CD1c-positive myeloid dendritic cell (primary cell): ENCODE measurements around the gene PDGFB.

Source experiments
- DNase-seq: peaks from one replicate; pipeline ENCODE4 v3.0.0-alpha.2; 2016; ENCODE audit errors: extremely low spot score

The PDGFB gene

DNA sequence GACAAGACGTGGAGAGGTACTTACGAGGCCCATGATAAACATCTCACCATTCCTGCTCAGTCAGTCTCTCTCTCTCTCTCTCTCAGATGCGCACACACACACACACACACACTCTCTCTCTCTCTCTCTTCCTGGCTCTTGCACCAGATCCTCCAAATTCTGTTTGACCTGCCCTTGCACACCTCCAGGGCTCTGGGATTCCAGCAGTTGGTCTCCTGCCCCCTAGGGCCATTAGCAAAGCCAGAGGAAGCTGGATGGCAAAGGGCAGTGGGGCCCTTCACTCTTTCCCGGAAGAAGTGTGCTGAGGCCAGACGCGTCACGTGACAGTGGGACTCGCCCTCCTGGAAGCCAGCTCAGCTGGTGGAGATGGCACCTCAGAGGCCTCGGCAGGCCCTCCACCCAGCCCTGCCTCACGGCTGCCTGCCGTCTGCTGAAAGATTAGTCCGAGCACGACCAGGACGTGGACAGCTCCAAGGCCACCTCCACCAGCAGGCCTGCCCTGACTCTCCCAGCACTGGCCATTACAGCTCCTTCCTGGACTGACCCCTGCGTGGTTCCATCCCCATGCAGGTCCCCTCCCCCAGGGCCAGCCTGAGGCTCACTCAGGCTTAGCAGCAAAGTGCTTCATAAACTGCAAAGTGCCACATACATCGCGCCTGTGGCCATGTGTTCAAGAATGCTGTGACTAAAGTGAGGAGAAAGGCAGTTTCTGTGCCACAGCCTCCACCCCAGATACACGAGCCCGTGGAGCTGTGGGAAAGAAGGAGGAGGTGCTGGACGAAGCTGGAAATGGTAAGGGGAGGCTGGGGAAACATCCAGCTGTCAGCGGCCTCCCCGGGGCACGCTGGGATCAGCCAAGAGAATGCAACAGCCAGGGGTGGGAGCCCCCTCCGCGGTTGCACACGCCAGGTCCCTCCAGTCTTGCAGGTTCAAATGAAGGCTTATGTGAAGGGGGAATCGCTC lies 3.7 kb downstream of the PDGFB start:
- peak; percentile 39 for DNase-seq

DNA sequence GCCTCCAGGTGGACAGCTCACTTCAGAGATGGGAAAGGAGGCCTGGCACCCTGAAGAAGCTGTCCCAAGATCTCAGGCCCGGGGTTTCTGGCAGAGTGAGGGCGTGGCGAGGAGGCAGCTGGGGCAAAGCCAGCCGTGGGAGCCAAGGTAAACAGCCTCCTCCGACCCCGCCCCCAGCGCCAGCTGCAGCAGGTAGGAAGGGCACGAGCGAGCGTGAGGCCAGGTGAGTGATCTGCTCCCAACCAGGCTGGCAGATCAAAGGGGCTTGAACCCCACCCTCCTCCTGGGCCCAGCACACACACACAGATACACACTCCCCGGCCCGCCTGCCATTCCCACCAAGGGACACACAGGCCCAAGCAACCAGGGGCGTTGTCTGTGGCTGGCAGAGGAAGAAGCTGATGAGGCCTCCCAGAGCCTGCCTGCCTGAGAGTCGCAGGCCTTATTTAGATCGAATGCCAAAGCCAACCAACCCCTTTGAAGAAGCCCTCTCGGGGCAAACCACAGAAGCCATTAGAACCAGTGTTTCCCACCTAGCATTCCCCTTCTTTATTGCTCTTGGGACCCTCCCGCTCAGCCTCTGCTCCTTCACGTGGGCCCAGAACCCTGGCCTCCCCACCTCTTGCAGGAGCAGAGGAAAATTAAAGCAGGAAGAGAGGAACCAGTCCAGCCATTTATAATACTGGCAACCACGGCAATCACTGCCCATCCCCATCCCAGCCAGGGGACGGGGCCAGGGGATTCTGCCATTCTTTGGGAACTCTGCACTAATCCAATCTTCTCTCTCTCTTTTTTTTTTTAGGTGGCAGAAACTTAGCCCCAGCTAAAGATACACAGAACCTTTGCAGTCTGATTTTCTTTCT lies 5.0 kb downstream of the PDGFB start:
- DNase-seq: no peak

DNA sequence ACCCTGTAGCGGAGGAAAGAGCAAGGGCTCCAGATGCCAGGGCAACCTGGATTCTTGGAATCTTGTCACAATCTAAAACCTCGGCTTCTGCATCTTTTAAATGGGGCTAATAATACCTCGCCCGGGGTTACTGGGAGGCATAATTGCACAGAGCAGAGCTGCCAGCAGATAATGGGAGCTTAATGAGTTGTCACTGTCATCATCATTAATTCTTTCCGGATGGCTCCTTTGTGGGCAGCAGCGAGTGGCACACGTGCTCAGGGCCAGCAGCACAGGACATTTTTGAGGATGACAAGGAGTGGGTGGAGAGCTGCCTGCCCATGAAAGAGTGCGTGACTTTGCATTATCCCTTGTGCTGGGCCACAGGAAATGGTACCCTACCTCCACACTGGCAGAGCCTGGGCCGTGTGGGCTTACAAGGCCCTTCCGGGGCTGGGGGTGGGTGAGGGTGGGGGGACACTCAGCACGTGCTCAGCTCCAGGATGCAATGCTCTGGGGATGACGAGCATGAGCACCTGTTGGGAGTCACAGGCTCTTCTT lies 5.7 kb downstream of the PDGFB start:
- DNase-seq: no peak

DNA sequence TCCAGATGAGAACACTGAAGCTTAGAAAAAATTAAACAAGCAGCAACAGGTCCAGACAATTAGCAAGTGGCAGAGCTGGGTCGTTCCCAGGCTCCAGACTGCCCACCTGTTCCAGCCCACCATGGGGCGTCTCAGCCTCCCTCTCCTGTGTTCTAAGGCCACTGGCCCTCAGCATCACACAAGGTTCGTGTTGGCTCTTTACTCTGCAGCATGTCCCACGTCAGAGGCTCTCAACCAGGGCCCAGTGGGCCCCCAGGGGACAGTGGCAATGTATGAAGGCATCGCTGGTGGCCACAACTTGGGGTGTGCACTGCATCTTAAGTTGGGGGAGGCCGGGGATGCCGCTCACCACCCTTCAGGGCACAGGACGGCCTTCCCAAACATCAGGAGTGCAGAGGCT lies 6.2 kb downstream of the PDGFB start:
- no peak for DNase-seq

DNA sequence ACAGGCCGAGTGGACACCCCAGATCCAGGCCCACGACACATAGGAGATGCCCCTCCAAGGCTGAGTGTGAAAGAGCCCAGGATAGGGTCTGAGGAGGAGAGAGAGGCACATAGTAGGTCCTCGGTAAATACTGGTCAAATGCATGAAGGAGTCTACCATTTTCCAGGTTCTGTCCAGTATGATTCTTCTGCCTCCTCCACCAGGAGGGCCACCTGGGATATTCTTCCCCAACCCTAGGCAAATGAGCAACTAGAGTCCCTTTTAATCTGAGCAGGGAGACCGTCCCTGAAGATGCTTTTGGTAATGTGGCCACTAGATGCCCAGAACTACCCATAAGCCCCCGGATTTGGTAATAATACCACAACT lies 6.7 kb downstream of the PDGFB start:
- no peak for DNase-seq

DNA sequence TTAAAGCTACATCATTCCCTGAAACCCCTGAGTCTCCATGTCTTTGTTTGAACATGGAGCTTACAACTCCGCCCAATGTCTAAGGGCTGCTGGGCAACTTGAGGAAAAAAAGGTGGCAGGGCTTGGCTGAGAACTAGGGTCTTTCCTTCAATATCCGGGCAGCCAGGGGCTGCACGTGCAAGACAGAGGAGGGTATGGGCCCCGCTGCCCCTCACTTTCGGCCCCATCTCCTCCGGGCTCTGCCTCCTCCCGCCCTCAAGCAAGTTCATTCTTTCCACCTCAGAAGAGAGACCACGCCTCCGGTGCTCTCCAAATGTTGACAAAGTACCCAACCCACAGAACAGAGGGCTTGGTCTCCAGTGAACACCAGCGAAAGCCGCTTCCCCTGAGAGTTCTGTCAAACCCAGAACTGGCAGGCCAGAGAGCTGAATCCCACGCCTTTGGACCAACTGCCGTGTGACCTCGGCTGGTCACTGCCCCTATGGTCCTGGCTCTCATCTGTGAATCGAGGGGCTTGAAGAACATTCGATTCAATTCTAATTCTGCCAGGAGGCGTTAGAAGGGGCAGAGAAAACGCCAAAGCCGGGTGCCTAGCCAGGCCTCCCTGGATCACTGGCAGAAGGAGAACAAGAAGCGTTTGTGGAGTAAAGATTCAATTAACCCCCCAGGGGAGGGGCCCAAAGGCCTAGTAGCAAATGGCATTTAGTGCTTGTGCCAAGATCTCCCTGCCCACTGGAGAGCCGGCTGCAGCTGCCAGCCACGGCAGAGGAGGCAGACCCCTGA lies 7.3 kb downstream of the PDGFB start:
- peak; percentile 57 for DNase-seq

DNA sequence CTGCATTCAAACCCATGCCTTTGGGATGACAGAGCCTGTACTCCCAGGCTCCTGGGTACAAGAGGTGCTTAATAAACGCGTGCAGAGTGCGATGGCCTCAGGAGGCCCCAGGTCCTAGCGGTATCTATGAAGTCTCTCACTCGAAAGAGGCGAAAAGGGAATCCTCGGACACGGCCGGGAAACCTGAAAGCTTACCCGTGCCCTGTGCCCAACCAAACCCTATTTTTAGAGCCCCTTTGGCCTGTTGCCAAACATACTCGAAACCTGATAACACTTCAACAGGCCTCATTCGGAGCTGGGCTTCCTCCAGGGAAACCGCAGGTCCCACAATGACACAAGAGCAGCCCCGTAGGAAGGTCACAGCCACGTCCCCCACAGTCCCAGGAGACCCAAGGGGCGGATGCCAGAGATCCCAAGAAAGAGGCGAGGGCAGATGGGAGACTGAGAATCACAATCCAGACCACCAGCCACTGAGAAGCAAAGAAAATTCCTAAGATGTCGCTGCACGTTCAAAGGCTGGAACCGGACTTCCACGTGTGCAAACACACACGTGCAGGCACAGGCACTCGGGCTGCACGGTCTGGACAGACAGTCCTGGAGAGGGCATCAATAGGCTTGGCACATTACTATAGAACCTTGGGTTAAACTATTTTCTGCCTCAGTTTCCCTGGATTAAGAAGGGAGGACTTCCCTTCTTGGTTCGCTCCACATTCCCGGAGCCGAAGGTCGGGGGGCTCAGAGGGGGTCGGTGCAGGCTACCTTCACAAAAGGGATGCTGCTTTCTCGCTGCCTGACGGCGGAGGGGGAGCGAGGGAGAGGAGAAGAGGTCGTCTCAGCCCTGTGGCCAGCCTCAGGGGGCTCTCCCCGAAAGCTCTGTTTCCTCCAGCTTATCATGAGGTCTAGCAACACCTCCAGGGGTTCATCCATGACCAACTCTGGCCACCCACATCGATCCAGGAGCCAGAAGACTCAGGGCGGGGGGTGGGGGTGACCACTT lies 8.2 kb downstream of the PDGFB start:
- peak; percentile 65 for DNase-seq

DNA sequence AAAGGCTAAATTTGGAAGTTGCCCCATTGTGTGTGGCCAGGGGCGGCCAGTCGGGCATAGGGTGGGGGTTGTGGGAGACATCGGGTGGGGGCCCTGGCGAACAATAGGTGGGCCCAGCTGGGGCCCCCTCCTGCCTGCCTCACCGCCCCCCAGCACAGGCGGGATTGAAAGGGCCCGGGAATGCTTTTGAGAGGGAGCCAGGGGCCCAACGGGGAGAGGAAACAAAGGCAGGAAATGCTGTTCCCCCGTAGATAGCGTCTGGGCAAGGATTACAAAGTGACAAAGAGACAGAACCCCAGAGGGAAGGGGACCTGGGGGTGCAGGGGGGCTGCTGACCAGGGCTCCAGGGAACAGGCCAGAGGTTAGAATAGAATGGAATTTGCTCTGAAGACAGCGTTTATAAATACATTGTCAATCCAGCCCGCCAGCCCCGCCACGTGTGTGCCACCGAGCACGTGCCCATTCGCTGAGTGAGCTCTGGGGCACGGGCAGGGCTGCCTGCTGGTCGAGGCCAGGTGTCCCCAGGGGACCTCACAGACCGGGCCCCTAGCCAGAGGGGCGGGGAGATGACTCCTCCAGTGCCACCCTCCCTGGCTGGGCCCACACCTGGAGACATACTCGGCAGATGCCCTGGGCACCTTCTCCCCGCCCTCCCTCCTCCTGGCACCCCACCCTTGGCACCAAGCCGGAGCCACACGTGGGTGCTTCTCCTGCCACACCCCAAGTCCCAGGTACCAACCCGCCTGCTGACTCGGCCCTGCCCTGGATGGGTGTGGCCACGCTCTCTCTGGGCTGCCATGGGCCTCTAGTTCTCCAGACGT lies 9.7 kb downstream of the PDGFB start:
- no peak for DNase-seq

DNA sequence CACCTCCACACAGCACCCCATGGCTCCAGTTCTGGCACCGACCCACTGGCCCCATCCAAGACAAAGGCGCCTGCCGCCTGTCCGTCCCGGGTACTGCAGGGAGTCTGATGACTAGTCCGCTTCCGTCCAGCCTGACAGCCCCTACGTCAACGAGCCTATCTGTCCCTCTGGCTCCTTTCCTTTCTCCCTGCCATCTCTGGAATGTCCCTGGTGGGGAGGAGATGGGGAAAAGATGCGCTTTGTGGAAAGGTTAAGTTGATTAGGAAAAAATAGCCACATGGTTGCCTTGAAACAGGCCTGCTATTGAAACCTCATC lies 10.4 kb downstream of the PDGFB start:
- DNase-seq: no peak

DNA sequence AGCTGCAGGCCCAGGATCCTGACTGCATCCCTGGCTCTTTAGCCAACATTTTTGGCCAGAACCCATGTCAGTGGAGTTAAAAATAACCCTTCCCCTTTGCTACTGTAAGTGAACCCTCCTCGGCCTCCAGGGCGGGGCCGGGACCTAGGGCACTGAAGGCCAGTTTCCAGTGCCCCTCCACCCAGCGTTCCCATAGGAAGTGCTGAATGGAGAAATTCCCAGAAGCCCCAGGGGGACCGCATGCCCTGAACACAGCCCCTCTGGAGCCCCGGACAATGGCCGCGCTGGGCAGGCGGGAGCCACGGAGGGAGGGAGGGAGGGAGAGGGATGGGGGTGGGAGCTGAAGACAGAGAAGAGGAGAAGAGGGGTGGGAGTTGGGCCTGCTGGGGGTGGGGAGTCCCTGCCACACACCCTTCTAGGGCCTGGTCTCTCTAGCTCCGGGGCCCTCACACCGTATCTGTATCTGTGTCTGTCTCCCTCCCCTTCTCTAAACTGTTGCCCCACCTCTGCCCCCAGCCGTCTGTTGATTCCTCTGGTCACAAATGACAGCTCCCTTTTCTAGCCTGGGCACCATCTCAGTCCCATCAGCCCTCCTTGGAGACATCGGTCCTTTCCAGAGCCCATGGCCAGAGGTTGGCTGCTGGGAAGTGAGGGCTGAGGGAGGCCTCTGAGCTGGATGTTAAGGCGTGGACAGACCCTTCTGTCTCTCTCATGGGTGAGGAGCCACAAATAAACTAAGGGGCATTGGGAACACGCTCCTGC lies 10.9 kb downstream of the PDGFB start:
- no peak for DNase-seq

DNA sequence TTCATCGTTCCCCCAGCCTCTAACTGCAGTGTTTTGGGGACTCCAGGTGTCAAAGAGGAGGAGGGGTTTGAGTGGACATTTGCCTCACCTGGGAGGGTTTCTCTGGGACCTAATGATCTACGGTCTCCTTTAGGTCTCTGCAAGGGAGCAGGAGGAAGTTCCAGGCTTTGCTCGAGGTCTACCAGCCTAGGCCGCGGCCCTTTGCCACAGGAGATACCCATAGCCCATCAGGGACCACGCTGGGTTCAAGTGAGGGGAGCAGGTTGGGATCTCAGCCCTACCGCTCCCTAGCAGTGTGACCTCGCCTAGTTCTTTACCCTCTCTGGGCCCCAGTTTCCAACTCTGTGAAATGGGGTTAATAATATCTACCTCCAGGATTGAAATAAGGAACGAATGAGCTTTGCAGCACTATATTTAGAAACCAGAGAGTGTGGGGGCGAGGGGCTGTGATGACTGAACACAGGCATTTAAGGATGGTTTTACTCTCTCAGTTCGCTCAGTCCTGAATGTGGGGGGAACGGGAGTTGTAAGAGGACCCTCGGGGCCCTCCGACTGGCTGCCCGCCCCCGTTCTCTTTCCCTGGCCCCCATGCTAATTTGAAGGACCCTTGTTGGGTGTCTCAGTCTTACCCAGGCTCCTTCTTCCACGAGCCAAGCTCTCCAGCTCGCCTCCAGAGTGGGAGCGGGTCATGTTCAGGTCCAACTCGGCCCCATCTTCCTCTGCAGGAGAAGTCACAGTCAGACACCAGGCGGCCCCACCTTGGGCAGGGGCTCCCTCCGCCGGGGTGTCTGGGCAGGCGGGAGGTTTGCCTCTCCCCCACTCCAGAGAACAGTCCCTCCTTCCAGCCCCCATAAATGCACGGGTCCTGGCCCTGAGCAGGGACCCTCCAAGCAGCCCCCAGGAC lies 11.7 kb downstream of the PDGFB start:
- no peak for DNase-seq

DNA sequence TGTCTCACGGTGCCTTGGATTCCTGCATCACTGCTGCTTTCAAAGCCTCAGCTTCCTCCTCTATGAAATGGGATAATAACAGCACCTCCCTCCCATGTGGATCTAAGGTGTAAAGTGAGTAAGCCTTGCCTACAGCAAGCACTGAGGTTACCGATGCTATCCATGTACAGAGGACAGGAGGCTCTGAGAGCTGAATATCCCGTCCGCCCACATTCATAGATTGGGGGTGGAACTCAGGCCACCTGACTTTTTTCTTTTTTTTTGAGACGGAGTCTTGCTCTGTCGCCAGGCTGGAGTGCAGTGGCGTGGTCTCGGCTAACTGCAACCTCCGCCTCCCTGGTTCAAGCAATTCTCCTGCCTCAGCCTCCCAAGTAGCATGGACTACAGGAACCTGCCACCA lies 12.5 kb downstream of the PDGFB start:
- no peak for DNase-seq

DNA sequence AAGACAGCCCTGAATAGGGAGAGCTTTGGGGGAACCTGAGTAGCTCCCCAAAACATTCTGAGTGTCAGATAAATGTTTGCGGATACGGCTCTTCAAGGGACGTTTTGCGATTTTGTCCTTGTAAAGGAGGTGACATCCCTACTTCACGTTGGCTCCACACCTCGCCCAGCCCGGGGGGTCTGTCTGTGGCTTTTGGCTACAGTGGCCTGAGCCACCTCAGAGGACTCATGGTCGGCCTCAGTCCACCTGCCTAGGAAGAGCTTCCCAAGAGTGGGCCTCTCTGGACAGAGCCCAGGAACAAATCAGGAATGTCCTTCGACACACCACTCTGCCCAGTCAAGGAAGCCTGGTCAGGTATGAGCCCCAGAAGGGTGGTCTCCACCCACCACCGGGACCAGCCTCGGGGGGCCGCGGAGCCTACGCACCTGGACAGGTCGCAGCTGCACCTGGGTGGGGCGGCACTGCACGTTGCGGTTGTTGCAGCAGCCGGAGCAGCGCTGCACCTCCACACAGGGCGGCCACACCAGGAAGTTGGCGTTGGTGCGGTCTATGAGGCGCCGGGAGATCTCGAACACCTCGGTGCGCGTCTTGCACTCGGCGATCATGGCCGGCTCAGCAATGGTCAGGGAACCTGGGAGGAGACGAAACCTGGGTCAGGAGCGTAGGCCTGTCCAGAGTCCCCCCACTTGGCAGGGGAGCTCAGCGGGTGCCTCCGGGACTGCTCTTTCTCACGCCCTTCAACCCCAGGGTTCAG lies 13.4 kb downstream of the PDGFB start:
- no peak for DNase-seq

DNA sequence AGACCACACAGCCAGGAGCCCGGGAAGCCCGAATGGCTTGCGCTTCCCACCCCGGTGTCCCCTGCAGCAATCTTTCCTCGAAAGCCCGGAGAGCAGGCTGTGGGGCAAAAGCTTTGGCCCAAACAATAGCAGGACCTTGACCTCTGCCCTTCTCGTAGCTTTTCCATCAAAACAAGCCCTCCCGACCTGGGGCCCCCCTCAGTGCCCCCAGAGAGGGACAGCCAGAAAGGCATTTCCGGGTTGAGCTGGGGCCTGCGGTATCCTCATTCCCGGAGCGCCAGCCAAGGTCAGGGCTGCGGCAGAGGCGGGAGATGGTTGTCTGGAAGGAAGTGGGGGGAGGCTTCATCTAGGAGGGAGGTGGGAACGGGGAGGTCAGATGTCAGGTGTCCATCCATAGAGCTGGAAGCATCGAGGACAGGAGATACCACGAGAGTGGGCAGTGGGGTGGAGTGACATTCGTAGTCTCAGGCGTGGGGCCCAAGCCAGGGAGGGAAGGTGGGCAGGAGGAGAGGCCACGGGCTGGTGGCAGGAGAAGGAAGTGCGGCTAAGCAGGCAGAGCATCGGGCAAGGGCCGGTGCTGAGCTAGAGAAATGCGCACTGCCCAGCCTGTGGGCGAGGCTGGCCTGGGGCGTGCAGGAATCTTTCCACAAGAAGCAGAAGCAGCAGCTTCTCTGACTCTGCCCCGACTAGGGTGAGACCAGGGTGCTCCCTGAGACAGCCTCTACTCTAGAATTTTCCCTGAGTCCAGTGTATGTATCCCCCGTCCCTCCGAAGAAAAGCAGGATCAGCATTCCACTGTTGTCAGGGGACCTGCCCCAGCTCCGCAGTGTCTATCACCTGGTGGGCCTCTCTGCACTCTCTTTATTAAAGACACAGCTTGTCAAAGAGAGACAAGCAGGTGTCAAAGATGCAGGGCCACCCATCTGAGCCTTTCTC lies 14.3 kb downstream of the PDGFB start:
- DNase-seq: peak; percentile 72

DNA sequence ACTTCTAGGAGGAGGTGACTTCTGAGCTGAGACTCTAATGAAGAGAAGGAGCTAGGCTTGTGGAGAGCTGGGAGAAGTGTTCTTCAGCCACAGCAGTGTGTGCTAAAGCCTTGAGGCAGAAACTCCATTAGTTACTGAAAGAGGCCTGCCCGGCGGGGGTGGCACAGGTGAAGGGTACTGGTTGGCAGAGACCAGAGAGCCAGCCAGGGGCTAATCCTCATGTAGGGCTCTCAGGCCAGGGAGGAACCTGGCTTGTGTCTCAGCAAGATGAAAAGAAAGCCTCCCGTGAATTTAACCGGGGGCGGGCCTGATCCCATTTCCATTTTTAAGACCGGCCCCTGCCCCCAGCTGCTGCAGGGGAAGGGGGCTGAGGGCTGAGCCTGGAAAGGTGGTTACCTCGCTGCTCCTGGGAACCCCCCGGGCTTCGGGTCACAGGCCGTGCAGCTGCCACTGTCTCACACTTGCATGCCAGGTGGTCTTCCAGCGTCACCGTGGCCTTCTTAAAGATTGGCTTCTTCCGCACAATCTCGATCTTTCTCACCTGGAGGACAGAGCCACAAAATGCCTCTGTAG lies 15.0 kb downstream of the PDGFB start:
- no peak for DNase-seq

DNA sequence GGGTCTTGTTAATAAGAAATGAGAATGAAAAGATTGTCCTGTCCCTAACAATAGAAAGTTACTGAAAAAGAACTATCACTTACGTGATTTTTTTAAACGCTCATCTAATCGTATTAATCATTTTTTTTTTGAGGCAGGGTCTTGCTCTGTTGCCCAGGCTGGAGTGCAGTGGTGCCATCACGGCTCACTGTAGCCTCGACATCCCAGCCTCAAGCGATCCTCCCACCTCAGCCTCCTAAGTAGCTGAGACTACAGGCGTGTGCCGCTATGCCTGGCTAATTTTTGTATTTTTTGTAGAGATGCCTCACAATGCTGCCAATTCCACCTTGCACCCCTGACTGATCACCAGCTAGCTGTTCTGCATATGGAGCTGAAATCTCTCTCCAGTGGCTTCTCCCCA lies 15.7 kb downstream of the PDGFB start:
- DNase-seq: no peak
